NCI-H146 treated with DMSO at 0.1 percent for 48 hours (cell line): Measurements from ENCODE around the gene ESR2.

Source experiments
- DNase-seq: peaks from one replicate; lab custom pipeline; 2025; ENCODE audit not compliant: unreplicated experiment; lab: John Stamatoyannopoulos, UW

ESR2 gene

DNA sequence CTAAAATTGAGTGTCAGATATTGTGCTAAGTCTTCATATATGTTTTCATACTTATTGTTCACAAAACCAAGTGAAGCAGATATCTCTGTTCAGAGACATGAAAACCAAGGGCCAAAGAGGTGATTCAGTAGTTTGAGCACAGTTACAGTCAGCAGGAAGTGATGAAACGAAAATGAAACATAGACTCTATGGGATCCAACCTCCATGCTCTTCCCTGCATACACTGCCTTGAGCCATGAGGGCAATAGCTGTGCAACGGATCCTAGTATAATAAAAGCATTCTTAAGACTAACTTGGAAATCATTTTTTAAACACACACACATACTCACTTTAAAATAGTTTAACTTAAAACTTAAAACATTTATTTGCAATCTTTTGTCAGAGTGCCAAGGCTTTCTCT, 27.9 kb downstream of the ESR2 start:
- no peak for DNase-seq

DNA sequence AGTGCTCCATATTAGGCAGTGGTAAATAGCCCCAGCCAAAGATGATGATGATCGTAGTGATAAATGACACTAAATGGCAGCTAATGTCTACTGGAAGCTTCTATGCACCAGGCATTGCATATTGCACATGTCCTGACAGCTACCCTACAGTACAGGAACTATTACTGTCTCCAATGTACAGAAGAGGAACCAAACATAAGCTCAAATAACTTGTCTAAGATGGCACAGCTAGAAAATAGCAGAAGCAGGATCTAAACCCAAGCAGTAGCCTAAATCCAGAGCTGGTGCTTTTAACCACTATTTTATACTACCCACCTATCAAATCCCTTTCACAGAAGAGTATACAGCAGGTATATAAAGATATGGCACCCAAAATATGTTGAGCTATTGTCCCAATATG, 28.9 kb downstream of the ESR2 start:
- DNase-seq = no peak

- no peak for DNase-seq
Observed at GRCh38 chr14:64260418-64260817, 33.8 kb downstream of the ESR2 start.

GRCh38 chr14:64255756-64256155, 38.4 kb downstream of the ESR2 start:
- no peak for DNase-seq

DNA sequence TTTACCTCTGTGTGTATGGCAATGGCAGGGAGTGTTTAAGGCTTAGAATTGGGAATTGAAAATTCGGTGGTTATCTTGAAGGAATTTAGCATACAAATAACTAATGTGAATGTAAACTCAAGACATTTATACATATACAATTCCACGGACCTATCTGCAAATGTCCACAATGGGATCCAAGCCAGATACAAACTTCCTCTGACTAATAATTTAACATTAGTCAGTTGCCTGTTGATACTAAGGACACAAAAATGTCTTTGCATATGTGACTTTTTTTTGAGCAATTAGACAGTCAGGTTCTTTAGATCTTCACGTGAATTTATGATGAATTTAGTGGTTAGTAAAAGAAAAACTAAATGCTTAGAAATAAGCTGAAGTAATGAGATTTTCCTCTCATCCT, 40.5 kb downstream of the ESR2 start:
- DNase-seq = no peak

DNA sequence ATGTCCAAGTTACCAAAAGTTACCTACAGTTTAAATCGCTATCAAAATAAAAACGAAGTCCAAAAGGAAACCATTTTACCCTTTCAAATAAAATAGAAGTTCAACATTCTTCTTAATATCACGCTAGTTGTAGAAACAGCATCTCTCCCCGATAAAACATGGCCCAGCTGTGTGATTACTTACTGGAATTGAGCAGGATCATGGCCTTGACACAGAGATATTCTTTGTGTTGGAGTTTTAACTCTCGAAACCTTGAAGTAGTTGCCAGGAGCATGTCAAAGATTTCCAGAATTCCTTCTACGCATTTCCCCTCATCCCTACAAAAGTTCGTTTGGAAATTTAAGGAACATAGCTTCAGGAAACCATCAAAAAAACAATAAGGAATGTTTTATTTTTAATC, 44.8 kb downstream of the ESR2 start:
- no peak for DNase-seq

DNA sequence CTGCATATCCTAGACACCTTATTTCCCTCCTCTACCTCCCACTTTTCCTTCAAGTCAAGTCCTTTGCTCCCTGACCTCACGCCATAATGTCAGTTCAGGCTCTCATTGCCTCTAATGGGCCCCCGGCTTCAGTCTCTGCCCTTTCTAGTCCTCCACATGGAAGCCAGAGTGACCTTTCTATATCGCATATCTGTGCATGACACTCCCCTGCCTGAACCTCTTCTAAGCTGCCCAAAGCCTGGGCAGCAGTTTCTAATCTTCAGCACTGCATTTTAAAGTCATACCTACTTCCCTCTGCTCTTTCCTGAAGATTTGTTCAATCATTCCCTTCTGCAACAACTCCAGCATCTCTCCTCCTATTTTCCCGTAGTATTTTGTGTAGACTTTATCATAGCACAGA, 45.5 kb downstream of the ESR2 start:
- DNase-seq = no peak

GRCh38 chr14:64247195-64247594, 47.0 kb downstream of the ESR2 start:
- DNase-seq = no peak

GRCh38 chr14:64246688-64247087, 47.5 kb downstream of the ESR2 start:
- DNase-seq = no peak

- no peak for DNase-seq
Observed at GRCh38 chr14:64245491-64245890, 48.7 kb downstream of the ESR2 start.

GRCh38 chr14:64244279-64244678, 49.9 kb downstream of the ESR2 start:
- no peak for DNase-seq

- no peak for DNase-seq
Observed at GRCh38 chr14:64238631-64239030, 55.5 kb downstream of the ESR2 start.

GRCh38 chr14:64238049-64238448, 56.1 kb downstream of the ESR2 start:
- DNase-seq = no peak

DNA sequence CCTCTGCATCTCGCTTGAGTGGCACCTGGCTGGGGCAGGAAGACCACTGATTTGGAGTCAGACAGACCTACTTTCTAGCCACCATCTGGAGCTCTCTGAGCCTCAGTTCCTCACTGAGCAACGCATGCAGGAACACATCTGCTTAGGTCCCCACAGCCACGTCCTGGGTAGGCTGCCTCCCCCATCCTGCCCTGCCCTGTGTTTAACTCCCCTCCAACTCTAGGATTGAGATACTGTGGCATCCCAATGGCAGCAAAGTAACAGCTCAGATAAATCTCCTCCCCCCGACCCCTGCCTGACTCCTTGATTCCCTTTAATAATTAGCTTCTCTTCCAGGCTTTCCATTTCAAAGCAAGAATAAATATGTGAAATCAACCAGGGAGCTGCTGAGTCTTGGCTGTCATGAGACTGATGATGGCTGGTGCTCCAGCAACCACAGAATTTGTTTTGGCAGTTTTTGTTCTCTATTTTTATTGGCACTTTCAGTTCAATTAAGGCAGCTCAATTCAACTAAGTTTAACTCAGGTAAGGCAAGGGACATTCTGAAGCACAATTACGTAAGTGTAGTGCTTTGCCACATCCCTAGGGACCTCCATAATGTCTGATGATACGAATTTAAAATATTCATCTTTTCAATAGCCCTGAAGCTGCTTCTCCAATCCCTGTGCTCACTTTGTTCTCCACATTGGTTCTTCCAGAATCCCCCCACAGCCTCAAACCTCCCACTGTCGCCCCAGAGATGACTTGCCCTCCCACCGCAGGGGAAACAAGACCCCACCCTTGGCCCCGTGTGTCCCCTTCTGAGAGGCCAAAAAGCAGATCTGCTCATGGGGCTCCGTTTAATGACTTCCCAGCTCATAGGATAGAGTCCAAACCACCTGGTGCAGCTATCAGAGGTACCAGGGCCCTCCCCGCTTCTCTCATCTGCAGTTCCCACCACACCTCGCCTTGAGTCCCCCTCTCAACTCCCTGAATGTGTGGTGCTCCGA, 58.2 kb downstream of the ESR2 start:
- DNase-seq = no peak

DNA sequence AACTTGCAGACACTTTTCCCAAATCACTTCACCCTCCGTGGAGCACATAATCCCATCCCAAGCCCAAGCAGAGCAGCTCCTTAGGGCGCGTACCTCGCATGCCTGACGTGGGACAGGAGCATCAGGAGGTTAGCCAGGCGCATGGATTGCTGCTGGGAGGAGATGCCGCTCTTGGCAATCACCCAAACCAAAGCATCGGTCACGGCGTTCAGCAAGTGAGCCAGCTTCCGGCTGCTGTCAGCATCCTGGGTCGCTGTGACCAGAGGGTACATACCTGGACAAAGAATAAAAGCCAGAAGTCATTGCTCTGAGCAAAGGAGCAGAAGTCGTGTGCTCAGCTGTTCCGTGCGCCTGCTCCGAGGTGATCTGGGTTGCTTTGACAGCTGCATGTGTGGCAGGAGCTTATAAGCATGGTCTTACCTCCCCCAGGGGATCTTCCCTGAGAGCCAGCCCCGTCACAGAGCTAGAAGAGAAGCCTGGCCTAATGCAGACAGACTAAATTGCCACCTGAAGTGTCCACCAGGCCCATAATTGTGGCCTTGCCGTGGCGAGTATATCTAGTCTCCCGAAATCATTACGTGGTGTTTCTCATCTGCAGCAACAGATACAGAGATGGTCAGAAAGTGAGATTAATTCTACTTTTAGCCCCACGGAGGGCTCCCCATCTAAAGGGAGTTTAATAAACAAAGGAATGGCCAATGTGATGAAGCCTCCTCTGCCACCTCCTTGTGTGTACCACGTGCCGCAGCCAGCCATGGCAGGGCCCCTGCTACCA, 59.1 kb downstream of the ESR2 start:
- no peak for DNase-seq

DNA sequence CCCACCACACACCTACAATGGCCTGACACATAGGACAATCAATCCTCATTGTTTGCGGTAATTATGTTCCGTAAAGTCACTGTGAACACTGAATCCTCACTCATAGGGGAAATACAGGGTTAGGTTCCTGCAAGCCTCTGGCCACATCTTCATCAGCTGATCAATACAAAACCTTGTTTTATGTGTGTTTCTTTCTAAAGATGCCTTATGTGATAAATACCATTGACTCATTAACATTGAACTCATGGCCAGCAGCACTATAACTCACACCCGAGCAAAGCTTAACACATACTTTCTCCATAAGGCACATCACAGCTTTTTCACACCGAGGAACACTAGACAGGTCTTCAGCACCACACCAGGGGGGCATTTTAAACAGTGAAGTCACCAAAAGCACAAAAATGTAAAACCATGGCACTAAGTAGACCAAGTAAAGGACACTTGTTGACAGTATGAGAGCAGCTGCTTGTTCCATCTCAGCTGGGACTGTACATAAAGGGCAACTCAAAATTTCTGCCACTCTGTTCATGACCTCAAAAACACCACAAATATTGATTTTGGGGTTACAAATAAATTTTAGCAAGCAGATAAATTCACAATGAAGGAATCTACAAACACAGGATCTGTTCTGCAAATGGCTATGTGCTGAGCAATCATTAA, 60.5 kb downstream of the ESR2 start:
- DNase-seq = no peak

GRCh38 chr14:64232944-64233343, 61.2 kb downstream of the ESR2 start:
- no peak for DNase-seq

DNA sequence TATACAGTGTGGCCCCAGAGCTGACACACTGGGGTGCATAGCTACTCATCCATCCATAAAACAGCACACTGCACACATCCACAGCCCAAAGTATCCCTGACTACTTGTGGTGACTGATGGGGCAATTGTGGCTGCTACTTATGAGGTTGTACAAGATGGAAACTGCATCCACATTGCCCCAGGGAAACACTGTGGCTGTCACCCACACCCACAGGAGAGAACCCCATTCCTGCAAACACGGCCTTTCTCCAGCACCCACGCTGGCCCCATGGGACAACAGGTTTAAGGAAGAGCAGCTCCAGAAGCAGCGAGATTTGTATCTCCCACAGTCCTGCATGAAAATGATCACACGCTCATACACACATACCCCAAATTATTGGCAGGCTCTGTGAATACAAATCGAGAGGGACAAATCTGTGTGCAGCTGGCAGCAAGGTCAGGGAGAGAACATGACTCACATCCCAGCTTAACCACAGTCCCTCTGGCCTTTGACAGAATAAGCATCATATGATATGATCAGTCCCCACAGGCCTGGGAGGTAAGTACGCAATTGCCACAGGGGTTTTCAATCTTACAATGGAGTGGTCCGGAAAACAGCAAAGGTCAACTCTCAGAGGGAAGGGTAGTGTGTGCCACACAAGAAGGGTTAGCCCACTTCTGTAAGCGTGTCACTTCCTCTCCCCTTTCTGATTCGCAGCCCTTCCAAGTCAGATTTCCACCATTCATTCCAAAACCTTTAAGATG, 61.9 kb downstream of the ESR2 start:
- DNase-seq = no peak

GRCh38 chr14:64229489-64229888, 64.7 kb downstream of the ESR2 start:
- no peak for DNase-seq

- no peak for DNase-seq
Observed at GRCh38 chr14:64227856-64228255, 66.3 kb downstream of the ESR2 start.
